A549 (cell line): Measurements from ENCODE around the gene CAPN8. TPM values are rescaled to one million over a fixed set of nuclear protein-coding genes. Genes with fewer than 3 reads are reported as not detected.

Experiments used
- ATAC-seq, 2 experiments: fragments of 200-7000 bp in 1 of 2; fragments of >200 bp in 1 of 2; cut with Nextera tagmentation in 1 of 2; cut with Tn5 transposase in 1 of 2; 3 replicates each; pipeline versions ENCODE4 v1.8.0 to v1.9.1; 2018 to 2020; ENCODE audit warnings: mild to moderate bottlenecking in 1 of 2, moderate library complexity in 1 of 2
- CTCF ChIA-PET: fragments of 300-600 bp; sonication (Branson Sonifier 250); formaldehyde crosslinking; extraction: SDS; loops from one replicate; lab custom pipeline; 2021; ENCODE audit warnings: antibody characterized with exemption, inconsistent platforms; lab: Yijun Ruan, JAX
- POLR2A ChIA-PET: fragments of 350-600 bp; formaldehyde crosslinking; extraction: SDS; loops from one replicate; lab custom pipeline; 2021; ENCODE audit warnings: antibody characterized with exemption, inconsistent platforms; lab: Yijun Ruan, JAX
- DNase-seq, 2 experiments: peaks; one replicate each; pipeline versions ENCODE4 v3.0.0 to v3.0.0-alpha.2; 2011 to 2016; ENCODE audit warnings: low read depth in 1 of 2, low spot score in 1 of 2
- FAIRE-seq: peaks from 2 replicates; lab custom pipeline; 2011; peaks lifted over from hg19 to GRCh38; lab: Jason Lieb, UNC
- H3K27ac ChIP-seq, 2 experiments: fragments of >200 bp; sonication (Bioruptor Twin); formaldehyde crosslinking; 3 replicates each; pipeline ENCODE4 v1.5.1; 2016 to 2017
- H3K4me1 ChIP-seq: fragments of >200 bp; sonication (Bioruptor Twin); formaldehyde crosslinking; 3 replicates; pipeline ENCODE4 v1.6.1; 2016
- H3K4me2 ChIP-seq: fragments of >200 bp; sonication (Bioruptor Twin); formaldehyde crosslinking; 3 replicates; pipeline ENCODE4 v1.6.1; 2016
- H3K4me3 ChIP-seq: fragments of >200 bp; sonication (Bioruptor Twin); formaldehyde crosslinking; 3 replicates; pipeline ENCODE4 v1.5.1; 2016
- H3K9me3 ChIP-seq: fragments of >200 bp; sonication (Bioruptor Twin); formaldehyde crosslinking; 3 replicates; pipeline ENCODE4 v1.6.1; 2016
- CBX8 ChIP-seq: fragments of 200-600 bp; sonication (generic); IDR thresholded peaks from 2 replicates; pipeline ENCODE4 v1.6.1; 2016
- CEBPB ChIP-seq, 2 experiments: fragments of >200 bp in 1 of 2; sonication (Bioruptor Twin) in 1 of 2; formaldehyde crosslinking in 1 of 2; IDR thresholded peaks; 2 replicates each; pipeline ENCODE4 v1.6.1; 2012 to 2016
- CHD4 ChIP-seq: fragments of 200-600 bp; sonication (generic); IDR thresholded peaks from 2 replicates; pipeline ENCODE4 v1.6.1; 2016; ENCODE audit warnings: antibody characterized with exemption, mild to moderate bottlenecking, borderline replicate concordance
- EHF ChIP-seq: fragments of 250-450 bp; sonication (Bioruptor Pico); IDR thresholded peaks from 2 replicates; pipeline ENCODE4 v1.5.0; 2020; ENCODE audit warnings: mild to moderate bottlenecking
- EHMT2 ChIP-seq: fragments of 200-600 bp; sonication (generic); IDR thresholded peaks from 2 replicates; pipeline ENCODE4 v1.6.1; 2016; ENCODE audit warnings: antibody characterized with exemption, low read depth, mild to moderate bottlenecking, moderate library complexity
- EP300 ChIP-seq, 2 experiments: fragments of >200 bp; sonication (Bioruptor Twin); formaldehyde crosslinking; IDR thresholded peaks; 2 replicates in 1 of 2; 3 replicates in 1 of 2; pipeline ENCODE4 v1.6.1; 2016 to 2017
- FOXS1 ChIP-seq: fragments of 250-450 bp; sonication (Bioruptor Pico); IDR thresholded peaks from 2 replicates; pipeline ENCODE4 v1.5.0; 2020; ENCODE audit warnings: mild to moderate bottlenecking, moderate library complexity
- GATA3 ChIP-seq: IDR thresholded peaks from 2 replicates; pipeline ENCODE4 v1.6.1; 2012; ENCODE audit warnings: borderline replicate concordance
- HES2 ChIP-seq: fragments of >200 bp; sonication (Bioruptor Twin); formaldehyde crosslinking; IDR thresholded peaks from 2 replicates; pipeline ENCODE4 v1.6.1; 2016
- HOXA7 ChIP-seq: fragments of 250-450 bp; sonication (Bioruptor Pico); IDR thresholded peaks from 2 replicates; pipeline ENCODE4 v1.5.0; 2020; ENCODE audit warnings: mild to moderate bottlenecking, moderate library complexity
- HOXB5 ChIP-seq: fragments of 250-450 bp; sonication (Bioruptor Pico); IDR thresholded peaks from 2 replicates; pipeline ENCODE4 v1.5.0; 2020; ENCODE audit warnings: mild to moderate bottlenecking, moderate library complexity
- JUNB ChIP-seq: fragments of >200 bp; sonication (Bioruptor Twin); formaldehyde crosslinking; IDR thresholded peaks from 2 replicates; pipeline ENCODE4 v1.6.1; 2016
- KDM1A ChIP-seq: fragments of 200-600 bp; sonication (generic); IDR thresholded peaks from 2 replicates; pipeline ENCODE4 v1.6.1; 2016; ENCODE audit warnings: low read depth, mild to moderate bottlenecking
- KDM5A ChIP-seq: fragments of 200-600 bp; sonication (generic); IDR thresholded peaks from 2 replicates; pipeline ENCODE4 v1.6.1; 2016; ENCODE audit warnings: antibody characterized with exemption, mild to moderate bottlenecking
- MAX ChIP-seq: IDR thresholded peaks from 2 replicates; pipeline ENCODE4 v1.6.1; 2012
- MAZ ChIP-seq: fragments of 150-350 bp; IDR thresholded peaks from 2 replicates; pipeline ENCODE4 v1.6.1; 2014; ENCODE audit warnings: antibody characterized with exemption, low read depth, low read length, borderline replicate concordance
- NFE2L2 ChIP-seq: fragments of 150-350 bp; conservative IDR thresholded peaks from 2 replicates; pipeline ENCODE4 v1.6.1; 2014; ENCODE audit warnings: low read length
- PBX3 ChIP-seq: IDR thresholded peaks from 2 replicates; pipeline ENCODE4 v1.6.1; 2012
- PHF8 ChIP-seq: fragments of 200-600 bp; sonication (generic); IDR thresholded peaks from 2 replicates; pipeline ENCODE4 v1.6.1; 2016; ENCODE audit warnings: low read depth, mild to moderate bottlenecking, antibody characterized with exemption, moderate library complexity, borderline replicate concordance
- POLR2AphosphoS2 ChIP-seq: conservative IDR thresholded peaks from 2 replicates; pipeline ENCODE4 v1.6.1; 2012; ENCODE audit warnings: low read length, improper control_type of control experiment, inconsistent platforms
- RAD21 ChIP-seq, 2 experiments: fragments of >200 bp in 1 of 2; sonication (Bioruptor Twin) in 1 of 2; formaldehyde crosslinking in 1 of 2; IDR thresholded peaks in 1 of 2; conservative IDR thresholded peaks in 1 of 2; 2 replicates in 1 of 2; 3 replicates in 1 of 2; pipeline ENCODE4 v1.6.1; 2012 to 2018; ENCODE audit warnings: inconsistent platforms in 1 of 2
- RCOR1 ChIP-seq: fragments of 150-350 bp; IDR thresholded peaks from 2 replicates; pipeline ENCODE4 v1.6.1; 2014; ENCODE audit warnings: antibody characterized with exemption, low read length, low read depth
- REST ChIP-seq: fragments of 200-600 bp; sonication (generic); IDR thresholded peaks from 2 replicates; pipeline ENCODE4 v1.6.1; 2016; ENCODE audit warnings: antibody characterized with exemption, mild to moderate bottlenecking, moderate library complexity
- RNF2 ChIP-seq: fragments of 200-600 bp; sonication (generic); IDR thresholded peaks from 2 replicates; pipeline ENCODE4 v1.6.1; 2016; ENCODE audit warnings: low read depth, mild to moderate bottlenecking, antibody characterized with exemption, moderate library complexity, borderline replicate concordance
- SMC3 ChIP-seq: fragments of >200 bp; sonication (Bioruptor Twin); formaldehyde crosslinking; IDR thresholded peaks from 3 replicates; pipeline ENCODE4 v1.6.1; 2018; ENCODE audit warnings: inconsistent platforms
- ZFP36 ChIP-seq: fragments of 450-650 bp; IDR thresholded peaks from 2 replicates; pipeline ENCODE4 v1.6.1; 2014; ENCODE audit warnings: borderline replicate concordance; ENCODE audit not compliant: partially characterized antibody
- ZNF302 ChIP-seq: fragments of 250-450 bp; sonication (Bioruptor Pico); IDR thresholded peaks from 2 replicates; pipeline ENCODE4 v1.9.0; 2021; ENCODE audit warnings: inconsistent platforms, mild to moderate bottlenecking, moderate library complexity
- WGBS: methylation state at CpG from one replicate; pipeline ENCODE4 v1.1.6; 2017; ENCODE audit errors: missing lambda C conversion rate; 5-methylcytosine and 5-hydroxymethylcytosine counted together
- polyA plus RNA-seq, 4 experiments: library from polyadenylated mRNA; depleted of rRNA in 3 of 4; stranded (reverse); fragments of >200 nt; fragmentation: RNase III in 1 of 4; extraction: RNeasy Plus Mini Kit Qiagen cat#74134 plus additional on column Dnase treatment in 1 of 4; gene quantifications; 2 replicates in 3 of 4; 3 replicates in 1 of 4; pipeline ENCODE4 v1.2.3, GENCODE V29; 2011 to 2017
- TF ChIP-seq, protein P1 (sequence below): fragments of 250-450 bp; sonication (Bioruptor Pico); IDR thresholded peaks from 2 replicates; pipeline ENCODE4 v1.5.0; 2021; ENCODE audit warnings: mild to moderate bottlenecking, moderate library complexity, borderline replicate concordance
- TF ChIP-seq, protein P2 (sequence below): fragments of 250-450 bp; sonication (Bioruptor Pico); IDR thresholded peaks from 2 replicates; pipeline ENCODE4 v1.5.0; 2020; ENCODE audit warnings: low read depth, mild to moderate bottlenecking, moderate library complexity

The CAPN8 gene
- polyA plus RNA-seq, 2 of the 4 experiments (the other 2 are of a cell fraction): 0.39 to 1.5 TPM

DNA sequence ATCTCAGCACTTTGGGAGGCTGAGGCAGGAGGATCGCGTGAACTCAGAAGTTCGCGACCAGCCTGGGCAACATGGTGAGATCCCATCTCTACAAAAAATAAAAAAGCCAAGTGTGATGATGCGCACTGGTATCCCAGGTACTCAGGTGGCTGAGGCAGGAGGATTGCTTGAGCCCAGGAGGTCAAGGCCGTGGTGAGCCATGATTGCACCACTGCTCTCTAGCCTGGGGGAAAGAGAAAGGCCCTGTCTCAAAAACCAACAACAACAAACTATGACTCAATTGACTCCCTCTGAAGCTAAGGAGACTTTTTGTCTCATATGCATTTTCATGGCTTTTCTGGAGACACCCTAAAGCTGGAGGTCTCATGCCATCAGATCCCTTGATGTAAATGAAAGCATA is 153.4 kb downstream of the CAPN8 start:
- ChIA-PET CTCF (interaction anchor here (1.0 to 2.2 kb wide), 2 partner anchors 20 to 171 kb away, joined by 3 to 11 read pairs; no protein-coding TSS in a partner anchor), POLR2A (no interaction called here)
- Histone ChIP-seq H3K4me3 (no peak overlapping the region), H3K4me2 (no peak overlapping the region), H3K9me3 (no peaks in the 10 kb centered on the region), H3K4me1 (no peaks in the 10 kb centered on the region), H3K27ac (no peak overlapping the region)
- WGBS: 81% methylated on average over 6 of the region's 6 CpGs
- DNase-seq (no peak), FAIRE-seq (no peak), ATAC-seq (no peak)
- TF ChIP-seq EP300 (IDR thresholded peaks at IDR 0.05): no peak
- TF ChIP-seq PBX3: no peak
- no peak for TF ChIP-seq HOXA7 (CRISPR knock-in tag)
- TF ChIP-seq SMC3: no peak
- TF ChIP-seq JUNB: no peak
- no peak for TF ChIP-seq EHF (CRISPR knock-in tag)
- no peak for TF ChIP-seq MAX
- no peak for TF ChIP-seq HES2
- TF ChIP-seq CEBPB (IDR thresholded peaks at IDR 0.05): no peak
- no peak for TF ChIP-seq KDM1A
- no peak for TF ChIP-seq MAZ
- no peak for TF ChIP-seq NFE2L2
- no peak for TF ChIP-seq FOXS1
- TF ChIP-seq, protein P1, sequence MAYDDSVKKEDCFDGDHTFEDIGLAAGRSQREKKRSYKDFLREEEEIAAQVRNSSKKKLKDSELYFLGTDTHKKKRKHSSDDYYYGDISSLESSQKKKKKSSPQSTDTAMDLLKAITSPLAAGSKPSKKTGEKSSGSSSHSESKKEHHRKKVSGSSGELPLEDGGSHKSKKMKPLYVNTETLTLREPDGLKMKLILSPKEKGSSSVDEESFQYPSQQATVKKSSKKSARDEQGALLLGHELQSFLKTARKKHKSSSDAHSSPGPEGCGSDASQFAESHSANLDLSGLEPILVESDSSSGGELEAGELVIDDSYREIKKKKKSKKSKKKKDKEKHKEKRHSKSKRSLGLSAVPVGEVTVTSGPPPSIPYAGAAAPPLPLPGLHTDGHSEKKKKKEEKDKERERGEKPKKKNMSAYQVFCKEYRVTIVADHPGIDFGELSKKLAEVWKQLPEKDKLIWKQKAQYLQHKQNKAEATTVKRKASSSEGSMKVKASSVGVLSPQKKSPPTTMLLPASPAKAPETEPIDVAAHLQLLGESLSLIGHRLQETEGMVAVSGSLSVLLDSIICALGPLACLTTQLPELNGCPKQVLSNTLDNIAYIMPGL: no peak
- TF ChIP-seq RAD21 (conservative IDR thresholded peaks at IDR 0.05 in 1 of 2, IDR thresholded peaks at IDR 0.05 in 1 of 2): no peak
- no peak for TF ChIP-seq GATA3
- no peak for TF ChIP-seq CHD4
- TF ChIP-seq EHMT2: no peak
- TF ChIP-seq, protein P2, sequence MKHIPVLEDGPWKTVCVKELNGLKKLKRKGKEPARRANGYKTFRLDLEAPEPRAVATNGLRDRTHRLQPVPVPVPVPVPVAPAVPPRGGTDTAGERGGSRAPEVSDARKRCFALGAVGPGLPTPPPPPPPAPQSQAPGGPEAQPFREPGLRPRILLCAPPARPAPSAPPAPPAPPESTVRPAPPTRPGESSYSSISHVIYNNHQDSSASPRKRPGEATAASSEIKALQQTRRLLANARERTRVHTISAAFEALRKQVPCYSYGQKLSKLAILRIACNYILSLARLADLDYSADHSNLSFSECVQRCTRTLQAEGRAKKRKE (CRISPR knock-in tag): no peak

- no peak for FAIRE-seq
Measured at GRCh38 chr1:223508796-223509195, 156.7 kb downstream of the CAPN8 start.

More at GRCh38 chr1:223508796-223509195, 156.7 kb downstream of the CAPN8 start:
- no peak for DNase-seq
- CTCF ChIA-PET: interaction anchor here (0.5 kb wide), 1 partner anchor 176 kb away, joined by 5 read pairs; no protein-coding TSS in a partner anchor
- Histone ChIP-seq H3K27ac (no peak overlapping the region), H3K9me3 (no peaks in the 10 kb centered on the region), H3K4me1 (no peaks in the 10 kb centered on the region)
- TF ChIP-seq REST: no peak
- no peak for TF ChIP-seq HOXB5 (CRISPR knock-in tag)
- no peak for TF ChIP-seq ZFP36
- TF ChIP-seq PHF8: no peak
- no peak for TF ChIP-seq ZNF302 (CRISPR knock-in tag)
- TF ChIP-seq RCOR1: no peak
- TF ChIP-seq POLR2AphosphoS2: no peak
- no peak for TF ChIP-seq CBX8
- no peak for TF ChIP-seq HOXA7 (CRISPR knock-in tag)
- TF ChIP-seq KDM5A: no peak
- no peak for TF ChIP-seq HES2
- no peak for TF ChIP-seq EHF (CRISPR knock-in tag)
- no peak for TF ChIP-seq RNF2
- TF ChIP-seq MAX: no peak
- TF ChIP-seq, all 56 proteins: peak for 0
- 54% methylated on average over 7 of the region's 7 CpGs for WGBS
- no peak for ATAC-seq
- no peak overlapping the region for H3K4me3 ChIP-seq
- no peak overlapping the region for H3K4me2 ChIP-seq
- POLR2A ChIA-PET: no interaction called here
